Measurements from ENCODE around the gene COA8.

The COA8 gene

GRCh38 chr14:103549361-103550311 is 13.1 kb upstream of the COA8 start:
- no peak for FAIRE-seq

- no peak for FAIRE-seq
Measured at GRCh38 chr14:103550451-103551337, 12.1 kb upstream of the COA8 start.

GRCh38 chr14:103551338-103551762 is 11.4 kb upstream of the COA8 start:
- FAIRE-seq, result no peak

GRCh38 chr14:103552011-103552845 is 10.5 kb upstream of the COA8 start:
- FAIRE-seq, result no peak

DNA sequence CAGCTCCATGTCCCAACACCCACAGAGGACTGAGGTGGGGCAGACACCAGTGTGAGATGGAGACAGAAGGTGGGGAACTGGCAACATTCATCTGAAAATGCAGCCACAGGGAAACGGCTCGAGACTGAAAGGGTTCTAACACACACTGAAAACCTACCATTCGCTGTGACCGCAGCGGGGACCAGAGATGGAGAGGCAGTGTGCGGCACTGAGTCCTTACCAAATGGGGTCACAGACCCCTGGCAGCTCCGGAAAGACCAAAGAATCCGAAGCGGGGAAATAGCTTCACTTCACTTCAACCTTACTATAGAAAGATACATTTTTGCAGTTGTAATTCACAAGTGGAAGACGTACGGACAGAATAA is 9.9 kb upstream of the COA8 start:
- no peak for FAIRE-seq

DNA sequence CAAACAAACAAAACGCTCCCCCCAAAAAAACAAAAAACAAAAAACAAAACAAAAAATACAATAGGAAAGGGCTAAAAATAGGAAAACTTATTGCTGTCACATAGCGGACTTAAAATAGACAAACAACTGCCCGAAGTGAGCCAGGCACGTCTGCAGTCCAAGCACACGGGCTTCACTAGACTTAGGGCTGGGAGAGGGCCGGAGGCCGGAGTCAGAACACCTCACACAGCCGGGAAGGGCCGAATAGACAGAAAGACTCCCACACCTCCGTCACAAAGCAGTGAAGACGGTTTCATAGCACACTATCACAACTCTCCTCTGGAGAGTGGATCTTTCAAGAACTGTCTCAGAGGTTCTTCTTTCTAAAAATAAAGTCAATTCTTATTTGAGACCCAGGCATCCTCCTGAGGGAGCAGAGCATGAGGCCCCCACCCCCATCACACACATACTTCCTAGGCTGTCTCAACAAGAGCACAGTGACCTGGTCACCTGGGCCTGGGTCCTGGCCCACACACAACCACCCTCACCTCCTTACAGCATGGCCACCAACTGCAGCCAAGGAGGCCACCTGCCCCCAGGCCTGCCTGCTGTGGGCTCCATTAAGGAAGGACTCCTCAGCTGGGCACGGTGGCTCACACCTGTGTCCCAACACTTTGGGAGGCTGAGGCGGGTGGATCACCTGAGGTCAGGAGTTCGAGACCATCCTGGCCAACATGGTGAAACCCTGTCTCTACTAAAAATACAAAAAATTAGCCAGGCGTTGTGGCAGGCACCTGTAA is 7.0 kb upstream of the COA8 start:
- no peak for FAIRE-seq

- FAIRE-seq, result no peak
Measured at GRCh38 chr14:103556946-103557758, 5.6 kb upstream of the COA8 start.

- FAIRE-seq, result no peak
Measured at GRCh38 chr14:103558071-103558882, 4.5 kb upstream of the COA8 start.

GRCh38 chr14:103559766-103560165 is 3.0 kb upstream of the COA8 start:
- FAIRE-seq, result no peak

DNA sequence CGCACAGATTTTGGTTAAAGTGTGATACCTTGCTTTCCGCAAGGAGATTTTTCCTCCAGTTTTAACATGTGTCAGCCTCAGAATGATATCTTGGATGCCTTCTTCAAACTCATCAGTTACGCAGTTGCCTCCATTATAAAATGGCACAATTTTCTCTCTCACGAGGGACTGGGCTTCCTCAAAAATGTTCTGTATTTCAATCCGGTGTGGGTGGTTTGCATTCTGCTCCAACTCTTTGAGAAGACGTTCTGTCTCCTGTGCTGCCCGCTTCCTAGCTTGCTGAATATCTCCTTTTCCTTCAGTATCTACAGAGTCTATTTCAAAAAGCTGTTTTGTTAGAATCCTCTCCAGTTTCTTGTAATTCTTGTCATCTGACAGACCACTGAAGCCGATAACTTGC is 2.1 kb upstream of the COA8 start:
- FAIRE-seq, result no peak

- FAIRE-seq, result no peak
Measured at GRCh38 chr14:103561381-103562178, 1.2 kb upstream of the COA8 start.

DNA sequence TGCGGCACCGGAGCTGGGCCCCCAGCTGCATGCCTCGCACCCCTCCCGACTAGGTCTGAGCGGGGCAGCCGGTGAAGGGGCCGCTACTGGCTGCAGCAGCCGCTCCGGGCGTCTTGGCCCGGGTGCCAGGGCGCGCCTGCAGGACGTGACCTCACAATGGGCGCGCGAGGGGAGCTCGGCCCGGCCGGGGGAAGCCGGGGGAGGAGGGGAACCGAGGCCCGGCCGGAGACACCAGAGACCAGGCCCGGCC is 656 bp upstream of the COA8 start:
- no peak for FAIRE-seq

GRCh38 chr14:103563226-103563620 is 463 bp downstream of the COA8 start:
- FAIRE-seq, result no peak

DNA sequence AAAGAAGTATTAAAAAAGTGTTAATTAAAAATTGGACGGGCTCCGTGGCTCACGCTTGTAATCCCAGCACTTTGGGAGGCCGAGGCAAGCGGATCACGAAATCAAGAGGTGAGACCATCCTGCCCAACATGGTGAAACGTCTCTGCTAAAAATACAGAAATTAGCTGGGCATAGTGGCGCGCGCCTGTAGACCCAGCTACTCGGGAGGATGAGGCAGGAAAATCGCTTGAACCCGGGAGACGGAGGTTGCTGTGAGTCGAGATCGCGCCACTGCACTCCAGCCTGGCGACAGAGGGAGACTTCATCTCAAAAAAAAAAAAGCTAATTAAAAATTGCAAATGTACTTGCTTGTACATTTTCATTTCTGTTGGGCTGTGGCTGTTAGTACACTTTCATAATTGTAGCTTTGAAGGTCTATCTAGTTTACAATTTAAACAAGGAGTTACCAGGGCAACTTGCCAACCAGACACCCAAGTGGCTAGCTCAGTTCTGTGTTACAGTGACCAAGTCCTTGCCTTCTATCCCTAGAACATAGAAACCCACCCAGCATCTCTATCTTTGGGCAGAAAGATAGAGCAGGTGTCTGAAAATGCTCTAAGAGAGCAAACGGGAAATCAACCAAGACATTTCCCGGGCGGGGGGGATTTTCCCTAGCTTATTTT is 1.2 kb downstream of the COA8 start:
- no peak for FAIRE-seq

GRCh38 chr14:103568952-103569351 is 6.2 kb downstream of the COA8 start:
- FAIRE-seq, result no peak

DNA sequence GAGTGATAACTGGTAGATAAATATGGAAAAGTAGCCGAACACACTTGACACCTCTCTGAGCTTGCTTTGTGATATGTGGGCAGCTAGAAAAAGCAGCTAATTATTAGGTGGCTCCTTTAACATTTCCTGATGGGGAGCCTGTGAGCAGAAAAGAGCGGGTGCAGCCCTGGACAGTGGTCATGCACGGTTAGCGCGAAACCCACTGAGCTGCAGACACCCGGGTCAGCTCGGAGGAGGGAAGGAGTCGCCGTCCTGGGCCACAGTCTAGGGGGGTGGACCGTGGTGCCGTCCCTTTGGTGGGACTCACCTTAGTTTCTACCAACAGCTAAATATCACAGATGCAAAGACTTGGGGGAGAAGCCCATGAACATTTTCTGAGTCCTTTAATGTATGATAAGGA is 6.6 kb downstream of the COA8 start:
- no peak for FAIRE-seq

DNA sequence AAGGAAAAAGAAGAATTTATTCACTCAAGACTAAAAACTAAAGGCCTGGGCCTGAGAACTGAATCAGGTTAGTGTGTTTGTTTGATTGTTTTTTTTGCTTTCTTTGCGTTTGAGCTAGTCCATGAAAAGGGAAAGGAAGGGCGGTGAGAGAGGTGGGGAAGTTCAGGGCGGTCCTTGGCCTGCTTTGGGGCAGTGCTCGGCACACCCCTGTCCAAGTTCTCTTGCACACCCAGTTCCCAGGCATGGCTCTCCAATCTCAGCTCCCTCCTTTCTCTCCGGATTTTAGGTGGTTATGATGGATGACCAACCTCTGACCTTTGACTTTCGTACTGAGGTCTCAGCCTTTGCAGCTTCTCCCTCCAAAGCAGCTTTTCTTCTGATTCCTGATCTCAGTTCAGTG is 11.3 kb downstream of the COA8 start:
- FAIRE-seq, result no peak

GRCh38 chr14:103574707-103575285 is 12.0 kb downstream of the COA8 start:
- FAIRE-seq, result no peak
